AG20443 (cell line): Measurements from ENCODE around the gene P2RX7.

Source experiments
- DNase-seq: peaks from one replicate; pipeline ENCODE4 v3.0.0; 2012; ENCODE audit warnings: low spot score, mixed read lengths

The P2RX7 gene

DNA sequence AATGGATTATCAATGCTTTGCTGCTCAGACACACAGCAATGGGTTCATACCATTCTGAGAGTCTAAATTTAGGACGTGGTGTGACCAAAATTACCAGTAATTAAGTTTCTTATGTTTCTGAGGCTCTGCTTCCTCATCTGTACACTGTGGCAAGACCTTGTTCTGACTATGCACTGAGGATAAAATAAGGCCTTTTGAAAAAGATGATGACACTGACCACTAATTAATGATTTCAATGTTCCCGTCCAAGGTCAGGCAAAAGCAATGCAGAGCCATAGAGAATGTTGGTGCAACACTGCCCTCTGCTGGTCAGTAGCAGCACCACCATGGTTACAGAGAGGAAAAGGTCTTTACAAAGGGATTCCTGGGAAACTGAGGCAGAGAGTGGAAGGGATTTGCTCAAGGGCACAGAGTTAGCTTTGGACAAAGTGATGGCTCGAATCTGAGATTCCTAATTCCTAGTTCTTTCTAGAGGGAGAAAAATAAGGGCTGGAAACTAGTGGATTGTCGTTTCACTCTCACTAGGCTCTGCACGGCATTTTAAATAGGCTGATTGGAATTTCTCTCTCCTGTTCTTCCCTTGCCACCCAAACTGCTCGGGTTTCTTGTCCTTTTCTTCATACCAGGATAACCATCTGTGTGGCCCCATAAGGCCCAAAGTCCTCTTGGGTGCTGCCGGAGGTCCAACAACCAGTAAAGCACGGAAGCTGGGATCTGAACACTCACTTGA lies 22.3 kb upstream of the P2RX7 start:
- DNase-seq: peak; percentile 83

DNA sequence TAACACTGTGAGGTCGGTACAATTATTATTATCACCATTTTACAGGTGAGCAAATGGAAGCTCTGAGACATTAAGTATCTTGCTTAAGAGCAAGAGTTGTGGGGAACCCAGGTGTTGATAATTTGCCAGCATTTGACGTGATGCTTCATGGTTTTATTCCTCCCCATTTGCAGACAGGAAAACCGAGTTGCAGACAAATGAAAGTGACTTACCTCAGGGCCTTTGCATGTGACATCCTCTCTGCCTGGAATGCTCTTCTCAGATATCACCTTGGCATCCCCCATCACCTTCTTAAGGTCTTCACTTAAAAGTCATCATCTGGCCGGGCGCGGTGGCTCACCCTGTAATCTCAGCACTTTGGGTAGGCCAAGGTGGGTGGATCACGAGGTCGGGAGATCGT lies 21.0 kb upstream of the P2RX7 start:
- DNase-seq: no peak

DNA sequence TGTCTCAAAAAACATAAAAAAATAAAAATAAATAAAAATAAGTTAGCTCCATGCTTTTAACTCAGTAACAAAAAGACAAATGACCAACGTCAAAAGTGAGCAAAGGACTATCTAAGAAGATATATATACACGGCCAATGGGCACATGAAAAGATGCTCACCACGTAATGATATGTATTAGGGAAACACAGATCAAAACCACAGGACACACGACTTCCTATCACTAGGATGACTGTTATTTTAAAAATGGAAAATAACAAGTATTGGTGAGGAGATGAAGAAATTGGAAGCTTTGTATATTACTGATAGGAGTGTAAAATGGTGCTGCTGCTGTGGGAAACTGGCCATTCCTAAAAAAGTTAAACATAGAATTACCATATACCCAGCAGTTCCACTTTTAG lies 20.2 kb upstream of the P2RX7 start:
- no peak for DNase-seq

DNA sequence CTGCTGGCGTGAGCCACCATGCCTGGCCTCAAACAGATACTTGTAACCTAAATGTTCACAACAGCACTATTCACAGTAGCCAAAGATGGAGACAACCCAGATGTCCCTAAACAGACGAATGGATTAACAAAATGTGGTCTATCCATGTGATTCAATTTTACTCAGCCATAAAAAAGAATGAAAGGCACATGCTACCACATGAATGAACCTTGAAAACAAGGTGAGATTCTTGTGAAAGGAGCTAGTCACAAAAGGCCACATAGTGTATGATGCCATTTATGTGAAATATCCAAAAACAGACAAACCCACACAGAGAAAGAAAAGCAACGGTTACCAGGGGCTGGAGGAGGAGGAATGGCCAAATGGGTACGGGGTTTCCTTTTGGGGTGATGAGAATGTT lies 19.6 kb upstream of the P2RX7 start:
- no peak for DNase-seq

DNA sequence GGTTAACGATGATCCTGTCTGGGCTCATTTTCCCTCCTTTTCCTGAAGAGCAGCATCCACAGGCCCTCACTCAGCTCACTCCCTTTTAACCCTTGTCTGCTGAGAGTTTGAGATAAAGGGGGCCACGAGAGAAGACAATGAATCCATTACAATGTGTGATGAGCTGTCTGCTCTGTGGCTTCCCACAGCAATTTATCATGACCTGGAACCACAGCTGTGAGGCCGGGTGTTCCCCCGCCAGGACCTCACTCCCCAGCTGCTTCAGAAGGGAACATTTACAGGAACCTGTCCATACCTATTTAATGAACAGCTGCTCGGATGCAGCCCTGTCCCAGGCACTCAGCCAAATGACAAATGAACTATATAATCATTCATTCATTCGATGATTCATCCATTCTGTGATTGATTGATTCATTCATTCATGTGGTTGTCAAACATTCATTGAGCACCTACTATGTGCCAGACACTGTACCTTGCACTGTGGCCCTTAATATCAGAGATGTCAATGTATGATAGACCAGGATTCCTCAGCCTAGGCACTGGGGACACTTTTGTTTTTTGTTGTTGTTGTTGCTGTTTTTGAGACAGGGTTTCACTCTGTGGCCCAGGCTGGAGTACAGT lies 18.5 kb upstream of the P2RX7 start:
- DNase-seq: no peak

DNA sequence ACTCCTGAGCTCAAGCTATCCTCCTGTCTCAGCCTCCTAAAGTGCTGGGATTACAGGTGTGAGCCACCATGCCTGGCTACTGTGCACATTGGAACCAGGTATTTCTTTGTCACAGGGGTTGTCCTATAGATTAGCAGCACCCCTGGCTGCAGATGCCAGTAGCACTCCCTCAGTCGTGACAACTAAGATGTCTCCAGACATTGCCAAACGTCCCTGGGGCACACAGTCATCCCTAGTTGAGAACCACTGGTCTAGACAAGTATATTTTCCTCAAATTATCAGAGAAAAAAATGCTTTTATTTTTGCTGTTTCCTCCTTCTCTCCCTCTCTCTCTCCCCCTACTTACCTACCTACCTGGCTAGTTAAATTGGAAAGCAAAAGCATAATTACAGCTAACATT lies 17.9 kb upstream of the P2RX7 start:
- no peak for DNase-seq

DNA sequence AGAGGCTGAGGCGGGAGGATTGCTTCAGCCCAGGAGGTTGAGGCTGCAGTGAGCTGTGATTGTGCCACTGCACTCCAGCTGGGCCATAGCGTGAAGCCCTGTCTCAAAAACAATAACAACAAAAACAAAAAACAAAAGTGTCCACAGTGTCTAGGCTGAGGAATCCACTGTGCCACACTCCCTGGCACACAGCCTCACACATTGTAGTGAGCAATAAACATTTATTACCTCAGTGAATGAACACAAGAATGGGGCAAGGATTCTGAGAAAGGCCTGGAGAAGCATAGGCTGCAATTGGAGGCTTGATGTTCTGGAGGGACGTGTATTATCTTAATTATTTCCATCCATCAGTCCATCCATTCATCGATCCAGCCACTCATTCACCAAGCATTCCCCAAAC lies 17.1 kb upstream of the P2RX7 start:
- no peak for DNase-seq

DNA sequence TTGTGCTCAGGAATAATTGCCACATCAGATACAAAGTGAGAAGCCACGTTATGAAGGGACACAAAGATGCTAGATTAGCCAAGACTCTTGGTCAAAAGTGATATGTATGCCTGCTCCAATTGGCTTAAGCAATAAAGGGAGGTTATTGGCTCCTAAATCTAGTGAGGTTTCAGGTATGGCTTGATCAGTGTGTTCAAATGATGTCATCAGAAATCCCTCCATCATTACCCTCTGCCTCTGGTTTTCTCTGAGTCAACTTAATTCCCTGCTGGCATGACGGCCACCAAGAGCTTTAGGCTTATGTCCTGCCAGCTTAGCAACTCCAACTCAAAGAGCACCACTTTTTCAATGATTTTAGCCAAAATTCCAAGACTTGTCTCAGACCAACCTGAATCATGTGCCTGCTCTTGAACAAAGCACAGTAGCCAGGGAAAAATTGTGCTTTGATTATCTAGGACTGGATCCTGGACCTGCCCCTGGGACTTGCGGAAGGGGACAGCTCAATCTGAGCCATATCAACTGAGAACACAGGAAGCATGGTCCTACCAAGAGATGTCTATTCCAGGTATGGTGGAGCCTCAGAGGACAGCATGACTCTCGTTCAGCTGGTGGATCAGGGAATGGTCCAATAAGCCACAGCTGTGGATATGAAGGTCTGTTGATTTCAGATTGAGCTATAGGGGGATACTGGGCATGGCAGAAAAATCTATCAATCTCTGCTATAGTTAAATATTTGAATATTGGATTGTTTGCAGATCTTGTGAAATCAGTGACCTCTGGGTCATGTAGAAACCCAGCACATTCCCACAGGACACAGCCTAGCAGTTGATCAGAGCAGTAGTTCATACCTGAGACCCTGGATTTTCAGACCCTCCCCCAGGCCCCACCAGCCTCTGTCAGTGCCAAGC lies 16.1 kb upstream of the P2RX7 start:
- no peak for DNase-seq

DNA sequence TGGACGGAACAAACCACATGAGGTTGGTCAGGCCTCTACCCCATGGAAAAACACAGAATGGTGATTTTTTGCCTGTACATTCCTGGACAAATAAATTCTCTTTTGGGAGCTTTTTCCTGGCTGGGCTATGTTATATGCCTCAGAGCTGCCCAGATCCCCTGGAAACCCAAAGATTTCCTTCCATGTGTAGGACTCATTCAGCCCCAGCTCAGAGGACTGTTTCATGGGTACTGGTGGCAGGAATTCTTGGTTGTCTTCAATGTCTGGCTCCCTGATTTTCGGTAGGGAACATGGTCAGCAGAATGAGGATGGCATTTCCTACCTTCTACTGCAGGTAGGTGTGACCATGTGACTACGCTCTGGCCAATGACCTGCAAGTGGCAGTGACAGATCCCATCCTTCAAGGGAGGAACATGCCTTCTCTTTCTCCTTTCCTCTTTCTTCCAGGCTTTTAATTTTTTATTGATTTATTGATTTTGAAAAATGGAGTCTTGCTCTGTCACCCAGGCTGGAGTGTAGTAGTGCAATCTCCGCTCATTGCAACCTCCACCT lies 15.4 kb upstream of the P2RX7 start:
- DNase-seq: no peak

DNA sequence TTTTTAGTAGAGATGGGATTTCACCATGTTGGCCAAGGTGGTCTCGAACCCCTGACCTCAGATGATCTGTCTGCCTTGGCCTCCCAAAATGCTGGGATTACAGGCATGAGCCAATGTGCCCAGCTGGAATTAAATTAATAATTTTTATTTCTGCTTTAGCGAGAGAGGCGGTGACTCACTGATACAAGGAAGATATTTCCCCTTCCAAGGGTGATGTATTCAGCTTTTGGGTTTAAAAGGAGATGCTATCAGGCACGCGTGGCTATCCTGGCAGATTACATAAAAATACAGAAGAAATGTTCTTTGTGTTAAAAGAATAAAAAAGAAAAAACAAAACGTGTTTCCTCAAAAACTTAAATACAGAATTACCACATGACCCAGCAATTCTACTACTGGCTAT lies 12.4 kb upstream of the P2RX7 start:
- DNase-seq: no peak

DNA sequence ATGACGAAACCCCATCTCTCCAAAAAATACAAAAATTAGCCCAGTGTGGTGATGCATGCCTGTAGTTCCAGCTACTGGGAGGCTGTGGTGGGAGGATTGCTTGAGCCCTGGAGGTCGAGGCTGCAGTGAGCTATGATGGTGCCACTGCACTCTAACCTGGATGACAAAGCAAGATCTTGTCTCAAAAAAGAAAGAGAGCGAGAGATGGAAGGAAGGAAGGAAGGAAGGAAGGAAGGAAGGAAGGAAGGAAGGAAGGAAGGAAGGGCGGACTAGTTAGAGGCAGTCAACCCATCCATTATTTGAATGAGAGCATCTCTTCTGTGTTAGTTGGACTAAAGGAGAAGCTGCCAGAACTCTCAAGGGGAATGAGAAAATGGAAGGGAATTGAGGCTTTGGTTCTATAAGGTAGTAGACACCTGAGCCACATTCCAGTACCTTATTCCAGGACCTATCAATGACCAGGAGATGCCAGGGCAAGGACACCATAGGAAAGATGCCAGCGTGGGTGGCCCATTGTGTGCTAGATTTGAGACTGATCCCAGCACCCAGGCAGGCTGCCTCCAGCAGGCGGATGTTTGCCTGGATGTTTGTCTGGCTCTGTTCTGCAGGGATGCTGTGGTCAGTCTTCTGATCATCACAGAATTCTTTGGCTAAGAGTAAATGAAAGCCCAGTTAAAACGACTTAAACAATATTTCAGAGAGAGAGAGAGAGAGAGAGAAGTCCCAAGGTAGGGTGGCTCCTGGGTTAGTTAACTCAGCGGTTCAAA lies 11.5 kb upstream of the P2RX7 start:
- DNase-seq: no peak

DNA sequence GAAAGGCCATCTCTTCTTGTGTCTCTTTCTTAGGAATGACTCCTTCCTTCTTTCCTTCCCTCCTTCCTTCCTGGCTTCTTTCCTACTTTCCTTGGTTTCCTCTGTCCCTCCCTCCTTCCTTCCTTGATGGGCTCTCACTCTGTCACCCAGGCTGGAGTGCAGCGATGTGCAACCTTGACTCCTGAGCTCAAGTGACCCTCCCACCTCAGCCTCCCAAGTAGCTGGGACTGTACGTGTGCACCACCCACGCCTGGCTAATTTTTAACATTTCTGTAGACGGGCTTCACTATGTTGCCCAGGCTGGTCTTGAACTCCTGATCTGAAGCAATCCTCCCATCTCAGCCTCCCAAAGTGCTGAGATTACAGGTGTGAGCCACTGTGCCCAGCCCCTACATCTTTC lies 10.9 kb upstream of the P2RX7 start:
- DNase-seq: no peak

DNA sequence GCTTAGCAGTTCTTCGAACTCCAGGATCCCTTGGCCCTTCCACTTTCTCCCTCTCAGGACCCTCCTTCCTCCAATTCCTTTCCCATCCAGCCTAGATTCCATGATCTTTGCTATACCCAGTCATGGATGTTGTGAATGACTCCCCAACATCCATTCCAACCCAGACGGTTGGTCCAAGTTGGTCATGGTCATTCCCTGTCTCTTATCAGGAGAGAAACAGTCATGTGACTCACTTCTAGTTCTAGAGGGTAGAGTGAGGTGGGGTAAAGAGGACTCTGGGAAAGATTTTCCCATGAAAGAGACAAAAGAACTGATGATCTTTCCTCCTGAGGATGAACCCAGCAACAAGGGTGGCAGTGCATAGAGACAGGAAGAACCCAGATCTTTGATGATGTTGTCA lies 9.2 kb upstream of the P2RX7 start:
- no peak for DNase-seq

DNA sequence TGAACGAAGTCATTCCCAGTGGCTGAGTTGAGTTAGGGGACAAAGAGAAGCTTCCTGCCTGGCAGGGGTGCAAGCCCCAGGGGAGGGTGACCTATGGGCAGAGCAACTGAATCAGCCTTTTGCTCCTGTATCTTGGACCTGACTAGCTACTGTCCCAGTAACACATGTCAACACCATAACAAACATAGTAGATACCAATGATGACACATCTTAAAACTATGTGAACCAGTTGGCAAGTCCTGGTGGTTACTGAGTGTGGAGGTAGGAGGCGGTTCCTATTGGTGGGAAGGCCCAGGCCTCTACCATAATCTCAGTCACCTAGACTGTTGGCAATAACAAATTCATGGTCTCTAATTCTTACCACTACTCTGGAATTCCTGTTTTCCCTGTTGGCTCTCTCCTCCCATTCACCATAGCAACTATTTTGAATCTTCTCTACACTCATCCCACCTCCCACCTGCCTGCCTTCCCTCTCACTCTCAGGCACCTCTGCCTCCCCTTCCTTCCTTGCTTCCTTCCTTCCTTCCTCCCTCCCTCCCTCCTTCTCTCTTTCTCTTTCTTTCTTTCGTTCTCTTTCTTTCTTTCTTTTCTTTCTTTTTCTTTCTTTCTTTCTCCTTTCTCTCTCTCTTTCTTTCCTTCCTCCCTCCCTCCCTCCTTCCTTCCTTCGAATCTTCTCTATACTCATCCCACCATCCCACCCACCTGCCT lies 8.1 kb upstream of the P2RX7 start:
- peak; percentile 79 for DNase-seq

DNA sequence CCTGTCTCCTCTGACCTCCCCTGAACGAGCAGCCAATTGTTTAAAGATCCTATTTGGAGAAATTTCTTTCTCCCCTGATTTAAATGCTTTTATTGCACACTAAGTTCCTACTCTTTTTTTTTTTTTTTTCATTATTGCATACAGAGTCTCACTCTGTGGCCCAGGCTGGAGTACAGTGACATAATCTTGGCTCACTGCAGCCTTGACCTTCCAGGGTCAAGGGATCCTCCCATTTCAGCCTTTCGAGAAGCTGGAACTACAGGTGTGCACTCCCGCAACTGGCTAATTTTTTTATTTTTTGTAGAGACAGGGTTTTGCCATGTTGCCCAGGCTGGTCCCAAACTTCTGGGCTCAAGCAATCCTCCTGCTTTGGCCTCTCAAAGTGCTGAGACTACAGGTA lies 5.2 kb upstream of the P2RX7 start:
- no peak for DNase-seq

DNA sequence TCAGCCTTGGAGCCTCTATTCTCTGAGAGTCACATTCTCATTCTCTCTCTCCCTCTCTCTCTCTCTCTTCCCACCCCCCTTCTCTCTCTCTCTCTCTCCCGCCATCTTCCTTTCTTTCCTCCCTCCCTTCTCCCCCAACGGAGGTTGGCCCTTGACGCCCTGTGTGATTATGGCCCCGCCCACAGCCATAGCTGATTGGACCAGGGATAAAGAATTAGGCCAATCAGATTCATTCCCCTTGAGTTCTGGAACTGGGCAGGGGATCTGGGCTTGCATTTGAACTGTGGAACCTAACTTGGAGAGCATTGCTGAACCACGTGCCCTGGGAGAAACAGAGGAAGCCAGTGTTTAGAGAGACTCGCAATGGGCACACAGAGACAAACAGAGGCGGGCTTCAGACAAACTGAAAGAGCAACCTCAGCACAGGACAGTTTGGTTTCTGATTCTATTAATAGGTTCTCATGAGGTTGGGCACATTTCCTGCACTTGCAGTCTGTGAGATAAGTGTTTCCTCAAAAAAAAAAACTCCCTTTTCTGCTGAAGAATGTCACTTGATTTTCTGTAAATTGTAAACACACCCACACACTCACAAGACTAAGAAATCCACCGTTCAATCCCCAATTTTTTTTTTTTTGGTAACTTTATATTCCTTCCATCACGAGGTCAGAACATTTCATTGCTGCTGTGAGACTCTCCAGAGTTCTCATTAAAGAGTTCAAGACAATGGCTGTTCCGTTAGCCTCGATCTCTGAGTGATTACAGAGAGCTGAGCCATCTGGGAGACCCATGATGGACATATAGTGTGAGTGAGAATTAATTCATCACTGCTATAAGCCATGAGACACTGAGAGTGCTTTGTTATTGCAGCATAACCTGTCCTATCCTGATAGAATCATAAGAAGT lies 3.5 kb upstream of the P2RX7 start:
- peak; percentile 67 for DNase-seq

DNA sequence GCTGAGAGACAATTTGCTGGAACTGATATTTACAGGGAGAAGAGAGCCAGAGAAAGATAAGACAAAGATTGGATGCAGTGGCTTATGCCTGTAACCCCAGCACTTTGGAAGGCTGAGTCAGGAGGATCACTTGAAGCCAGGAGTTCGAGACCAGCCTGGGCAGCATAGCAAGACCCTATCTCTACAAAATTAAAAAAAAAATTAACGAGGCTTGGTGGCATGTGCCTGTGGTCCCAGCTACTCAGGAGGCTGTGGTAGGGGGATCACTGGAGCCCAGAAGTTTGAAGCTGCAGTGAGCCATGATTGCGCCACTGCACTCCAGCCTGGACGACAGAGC lies 2.9 kb upstream of the P2RX7 start:
- no peak for DNase-seq

DNA sequence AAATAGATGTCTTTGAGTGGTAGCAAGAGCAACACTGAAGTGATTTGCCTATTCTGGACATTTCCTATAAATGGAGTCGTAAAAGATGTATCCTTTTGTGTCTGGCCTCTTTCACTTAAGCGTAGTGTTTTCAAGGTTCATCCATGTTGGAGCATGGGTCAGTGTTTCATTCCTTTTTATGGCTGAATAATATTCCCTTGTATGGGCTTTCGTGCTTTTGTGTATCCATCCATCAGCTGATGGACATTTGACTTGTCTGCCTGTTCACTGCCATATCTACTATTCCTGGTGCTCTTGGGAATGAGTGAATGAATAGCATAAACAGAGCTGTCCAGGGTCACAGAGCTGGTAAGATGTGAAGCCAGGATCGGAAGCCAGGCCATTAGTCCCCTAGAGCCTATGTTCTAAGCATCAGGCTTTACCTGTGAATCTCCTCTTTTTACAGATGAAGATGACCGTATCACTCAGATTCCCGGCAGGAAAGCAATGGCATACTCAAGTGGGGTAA lies 1.8 kb upstream of the P2RX7 start:
- no peak for DNase-seq

DNA sequence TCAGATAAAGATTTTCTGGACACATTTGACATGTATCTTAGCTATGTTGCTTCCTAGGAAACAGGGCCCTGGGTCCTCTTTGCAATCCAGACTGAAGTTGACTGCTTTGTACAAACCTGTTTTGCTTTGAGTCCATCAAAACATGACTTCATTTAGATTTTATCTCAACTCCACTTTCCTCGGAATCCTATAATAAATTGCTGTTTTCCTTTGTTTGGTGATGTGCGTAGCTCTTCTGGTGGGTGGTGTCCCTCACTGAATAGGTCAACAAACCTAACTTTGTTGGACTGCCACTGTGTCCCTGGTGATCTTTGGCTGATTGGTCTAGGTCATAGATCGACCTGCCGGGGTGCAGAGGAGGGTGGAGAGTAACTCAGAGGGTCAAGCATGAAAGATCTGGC lies 735 bp upstream of the P2RX7 start:
- DNase-seq: no peak

DNA sequence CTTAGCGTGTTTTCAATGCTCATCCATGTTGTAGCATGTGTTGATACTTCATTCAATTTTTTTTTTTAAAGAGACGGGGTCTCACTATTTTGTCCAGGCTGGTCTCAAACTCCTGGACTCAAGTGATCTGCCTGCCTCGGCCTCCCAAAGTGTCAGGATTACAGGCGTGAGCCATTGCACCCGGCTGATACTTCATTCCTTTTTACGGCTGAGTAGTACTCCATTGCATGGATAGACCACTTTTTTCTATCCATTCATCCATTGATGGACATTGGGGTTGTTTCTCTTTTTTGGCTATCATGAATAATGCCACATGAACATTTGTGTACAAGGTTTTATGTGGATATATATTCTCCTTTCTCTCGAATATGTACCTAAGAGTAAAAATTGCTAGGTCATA lies 1.2 kb downstream of the P2RX7 start:
- no peak for DNase-seq
